H1 (cell line): ENCODE results near the gene PC. TPM values are rescaled to one million over a fixed set of nuclear protein-coding genes. Genes with fewer than 3 reads are reported as not detected.
A peak's percentile ranks its signal among the peaks of the same experiment; 100 is the strongest.

Experiments used
- CTCF ChIA-PET: fragments of 300-600 bp; sonication (Branson Sonifier 250); formaldehyde crosslinking; loops from one replicate; lab custom pipeline; 2021; ENCODE audit not compliant: partially characterized antibody; lab: Charles Lee
- POLR2A ChIA-PET: fragments of 300-600 bp; sonication (Branson Sonifier 250); formaldehyde crosslinking; loops from one replicate; lab custom pipeline; 2021; ENCODE audit warnings: inconsistent platforms; ENCODE audit not compliant: partially characterized antibody; lab: Charles Lee
- DNase-seq, 2 experiments: peaks; one replicate each; pipeline versions ENCODE4 v3.0.0 to v3.0.0-alpha.2; 2010 to 2022; ENCODE audit warnings: low spot score in 2 of 2, low read depth in 1 of 2, mixed read lengths in 1 of 2
- FAIRE-seq: peaks from 2 replicates; lab custom pipeline; 2011; peaks lifted over from hg19 to GRCh38; lab: Jason Lieb, UNC
- H2AFZ ChIP-seq: 2 replicates; pipeline ENCODE4 v1.8.1; 2012; ENCODE audit warnings: low read length, inconsistent platforms
- H2AK5ac ChIP-seq: 2 replicates; pipeline ENCODE4 v1.6.1; 2013; ENCODE audit warnings: low read depth, low read length
- H2BK120ac ChIP-seq: replicated peaks from 2 replicates; pipeline ENCODE3; 2013; ENCODE audit warnings: low read depth, low read length, inconsistent platforms
- H2BK12ac ChIP-seq: 2 replicates; pipeline ENCODE4 v1.6.1; 2013; ENCODE audit warnings: low read depth, low read length
- H2BK15ac ChIP-seq: 2 replicates; pipeline ENCODE4 v1.6.1; 2013; ENCODE audit warnings: low read length
- H2BK20ac ChIP-seq: 2 replicates; pipeline ENCODE4 v1.6.1; 2013; ENCODE audit warnings: low read length
- H2BK5ac ChIP-seq: 2 replicates; pipeline ENCODE4 v1.6.1; 2013; ENCODE audit warnings: low read depth, low read length
- H3K14ac ChIP-seq: 2 replicates; pipeline ENCODE4 v1.6.1; 2013; ENCODE audit warnings: inconsistent platforms; ENCODE audit not compliant: insufficient read length
- H3K18ac ChIP-seq: 2 replicates; pipeline ENCODE4 v1.6.1; 2013; ENCODE audit warnings: low read length; ENCODE audit errors: extremely low read depth
- H3K23ac ChIP-seq: 2 replicates; pipeline ENCODE4 v1.6.1; 2013; ENCODE audit warnings: inconsistent platforms; ENCODE audit not compliant: insufficient read length
- H3K23me2 ChIP-seq: 2 replicates; pipeline ENCODE4 v1.6.1; 2013; ENCODE audit warnings: low read depth, low read length
- H3K27ac ChIP-seq: 2 replicates; pipeline ENCODE4 v1.6.1; 2011; ENCODE audit warnings: low read depth, low read length, inconsistent platforms
- H3K27me3 ChIP-seq, 4 experiments: replicated peaks in 1 of 4; 1 replicate in 1 of 4; 2 replicates in 3 of 4; pipeline versions ENCODE4 v1.6.1 to v1.8.1; 2011 to 2013; ENCODE audit warnings: low read length in 3 of 4, mild to moderate bottlenecking in 3 of 4, inconsistent platforms in 2 of 4, mixed read lengths in 2 of 4, moderate library complexity in 1 of 4; ENCODE audit not compliant: control insufficient read depth in 3 of 4, insufficient read depth in 3 of 4; ENCODE audit errors: extremely low read depth in 1 of 4
- H3K36me3 ChIP-seq, 4 experiments: 2 replicates each; pipeline versions ENCODE4 v1.6.1 to v1.8.1; 2011 to 2013; ENCODE audit warnings: mild to moderate bottlenecking in 4 of 4, low read length in 3 of 4, moderate library complexity in 2 of 4, control low read depth in 1 of 4, inconsistent platforms in 1 of 4; ENCODE audit not compliant: insufficient read depth in 4 of 4, control insufficient read depth in 2 of 4
- H3K4ac ChIP-seq: replicated peaks from 2 replicates; pipeline ENCODE3; 2013; ENCODE audit warnings: low read length, low read depth, mixed read lengths, inconsistent platforms; ENCODE audit not compliant: insufficient read length
- H3K4me1 ChIP-seq, 4 experiments: replicated peaks in 1 of 4; 1 replicate in 1 of 4; 2 replicates in 3 of 4; pipeline versions ENCODE4 v1.6.1 to v1.8.1; 2011 to 2013; ENCODE audit warnings: low read length in 3 of 4, inconsistent platforms in 2 of 4, mixed read lengths in 1 of 4; ENCODE audit not compliant: insufficient read depth in 4 of 4, control insufficient read depth in 3 of 4
- H3K4me2 ChIP-seq, 2 experiments: 2 replicates each; pipeline versions ENCODE4 v1.6.1 to v1.8.1; 2011 to 2013; ENCODE audit warnings: low read depth in 2 of 2, low read length in 2 of 2, control low read depth in 1 of 2, inconsistent platforms in 1 of 2, mild to moderate bottlenecking in 1 of 2; ENCODE audit not compliant: insufficient read depth in 1 of 2
- H3K4me3 ChIP-seq, 4 experiments: fragments of 200-600, 300-600 bp in 1 of 4; sonication (generic), shearing (Covaris generic), sonication (Bioruptor Twin) in 1 of 4; 2 replicates each; pipeline versions ENCODE4 v1.5.1 to v1.8.1; 2011 to 2016; ENCODE audit warnings: low read length in 4 of 4, low read depth in 3 of 4, control low read depth in 2 of 4, inconsistent platforms in 2 of 4, mild to moderate bottlenecking in 2 of 4, mixed read lengths in 1 of 4, moderate library complexity in 1 of 4; ENCODE audit not compliant: insufficient read depth in 2 of 4; ENCODE audit errors: extremely low read depth in 1 of 4
- H3K56ac ChIP-seq: replicated peaks from 2 replicates; pipeline ENCODE3; 2013; ENCODE audit warnings: low read depth, mild to moderate bottlenecking, mixed read lengths, low read length, inconsistent platforms; ENCODE audit not compliant: insufficient read length
- H3K79me1 ChIP-seq: 2 replicates; pipeline ENCODE4 v1.6.1; 2013; ENCODE audit warnings: low read depth, low read length, control low read depth
- H3K79me2 ChIP-seq, 2 experiments: 2 replicates each; pipeline versions ENCODE4 v1.6.1 to v1.8.1; 2012 to 2013; ENCODE audit warnings: low read length in 2 of 2, mild to moderate bottlenecking in 2 of 2, inconsistent platforms in 1 of 2; ENCODE audit not compliant: insufficient read depth in 2 of 2, control insufficient read depth in 1 of 2
- H3K9ac ChIP-seq, 4 experiments: replicated peaks in 1 of 4; 1 replicate in 1 of 4; 2 replicates in 3 of 4; pipeline versions ENCODE4 v1.6.1 to v1.8.1; 2011 to 2013; ENCODE audit warnings: low read depth in 3 of 4, low read length in 3 of 4, control low read depth in 2 of 4, mild to moderate bottlenecking in 2 of 4, moderate library complexity in 2 of 4, inconsistent platforms in 1 of 4; ENCODE audit errors: extremely low read depth in 1 of 4
- H3K9me3 ChIP-seq, 2 experiments: 2 replicates each; pipeline versions ENCODE4 v1.6.1 to v1.8.1; 2012 to 2013; ENCODE audit warnings: mild to moderate bottlenecking in 2 of 2, moderate library complexity in 2 of 2, control low read depth in 1 of 2, inconsistent platforms in 1 of 2, low read depth in 1 of 2, low read length in 1 of 2, mixed read lengths in 1 of 2; ENCODE audit not compliant: insufficient read depth in 2 of 2
- H4K20me1 ChIP-seq, 2 experiments: replicated peaks in 1 of 2; 2 replicates each; pipeline versions ENCODE3 to v1.8.1; 2011 to 2013; ENCODE audit warnings: inconsistent platforms in 2 of 2, low read length in 2 of 2, mild to moderate bottlenecking in 1 of 2; ENCODE audit not compliant: insufficient read depth in 2 of 2, control insufficient read depth in 1 of 2
- H4K5ac ChIP-seq: 2 replicates; pipeline ENCODE4 v1.6.1; 2013; ENCODE audit warnings: low read length, low read depth, mixed read lengths, inconsistent platforms; ENCODE audit not compliant: insufficient read length
- H4K8ac ChIP-seq: 2 replicates; pipeline ENCODE4 v1.8.0; 2013; ENCODE audit warnings: mild to moderate bottlenecking, moderate library complexity, low read length, inconsistent platforms; ENCODE audit not compliant: insufficient read depth; ENCODE audit errors: extremely low read depth
- H4K91ac ChIP-seq: replicated peaks from 2 replicates; pipeline ENCODE3; 2013; ENCODE audit warnings: low read length, mixed read lengths, inconsistent platforms; ENCODE audit not compliant: insufficient read length
- BCL11A ChIP-seq, 2 experiments: IDR thresholded peaks; one replicate each; pipeline ENCODE4 v1.6.1; 2011; ENCODE audit warnings: low read depth in 2 of 2, low read length in 2 of 2, mild to moderate bottlenecking in 2 of 2
- CBX5 ChIP-seq: fragments of 300-800, 300-1000 bp; sonication (generic); IDR thresholded peaks from 2 replicates; pipeline ENCODE4 v1.7.1; 2016; ENCODE audit warnings: antibody characterized with exemption, low read length, low read depth
- CBX8 ChIP-seq: fragments of 300-800, 300-1000 bp; sonication (generic); IDR thresholded peaks from 2 replicates; pipeline ENCODE4 v1.7.1; 2016; ENCODE audit warnings: low read depth, low read length, borderline replicate concordance
- EP300 ChIP-seq, 2 experiments: IDR thresholded peaks; 1 replicate in 1 of 2; 2 replicates in 1 of 2; pipeline ENCODE4 v1.6.1; 2011 to 2012; ENCODE audit warnings: low read depth in 2 of 2, low read length in 2 of 2, mild to moderate bottlenecking in 2 of 2, borderline replicate concordance in 1 of 2, inconsistent platforms in 1 of 2, moderate library complexity in 1 of 2
- POU5F1 ChIP-seq: IDR thresholded peaks from 2 replicates; pipeline ENCODE4 v1.6.1; 2011; ENCODE audit warnings: low read depth, mild to moderate bottlenecking, low read length, moderate library complexity
- RNF2 ChIP-seq: fragments of 200-900, 300-1000 bp; sonication (generic); IDR thresholded peaks from 2 replicates; pipeline ENCODE4 v1.7.1; 2016; ENCODE audit warnings: borderline replicate concordance, low read depth, mild to moderate bottlenecking, antibody characterized with exemption, low read length; ENCODE audit not compliant: poor library complexity, severe bottlenecking; ENCODE audit errors: missing control alignments
- SP2 ChIP-seq: IDR thresholded peaks from 2 replicates; pipeline ENCODE4 v1.6.1; 2012; ENCODE audit warnings: mild to moderate bottlenecking, low read length, inconsistent platforms
- SRF ChIP-seq: IDR thresholded peaks from 2 replicates; pipeline ENCODE4 v1.6.1; 2011; ENCODE audit warnings: mild to moderate bottlenecking, low read depth, low read length, moderate library complexity
- TCF12 ChIP-seq: IDR thresholded peaks from 2 replicates; pipeline ENCODE4 v1.6.1; 2011; ENCODE audit warnings: low read depth, mild to moderate bottlenecking, low read length
- WGBS, 2 experiments: shearing (Covaris generic) in 1 of 2; methylation state at CpG; one replicate each; pipeline versions ENCODE4 v1.1.6 to v1.1.7; 2013 to 2015; ENCODE audit warnings: low lambda C conversion rate in 2 of 2, mixed read lengths in 2 of 2, inconsistent platforms in 1 of 2, low coverage in 1 of 2, missing lambda C conversion rate in 1 of 2; ENCODE audit not compliant: insufficient replicate concordance in 2 of 2, insufficient coverage in 1 of 2, insufficient read length in 1 of 2; ENCODE audit errors: extremely low coverage in 1 of 2, missing lambda C conversion rate in 1 of 2; 5-methylcytosine and 5-hydroxymethylcytosine counted together
- polyA plus RNA-seq, 7 experiments: library from polyadenylated mRNA; depleted of rRNA in 3 of 7; stranded (reverse) in 5 of 7; unstranded in 2 of 7; fragments of >200 nt in 5 of 7; fragments of 200-250 nt in 2 of 7; gene quantifications; 1 replicate in 5 of 7; 2 replicates in 1 of 7; 4 replicates in 1 of 7; pipeline versions ENCODE4 v1.2.1 to v1.2.3, GENCODE V29; 2011 to 2013; ENCODE audit warnings: missing spikeins in 2 of 7, mixed read lengths in 2 of 7
- total RNA-seq: library from RNA; stranded (reverse); fragmentation: NEBNext Ultra II Directional; extraction: Animal tissue kit (Norgen Biotek cat#: 25700); gene quantifications from 2 replicates; pipeline ENCODE4 v1.2.1, GENCODE V29; 2021

Gene PC
- total and polyA plus RNA-seq, 2 of the 8 experiments (the other 6 are each of a cell fraction or from before 2014, with no cell fraction given), result 11.5 to 27.5 TPM

DNA sequence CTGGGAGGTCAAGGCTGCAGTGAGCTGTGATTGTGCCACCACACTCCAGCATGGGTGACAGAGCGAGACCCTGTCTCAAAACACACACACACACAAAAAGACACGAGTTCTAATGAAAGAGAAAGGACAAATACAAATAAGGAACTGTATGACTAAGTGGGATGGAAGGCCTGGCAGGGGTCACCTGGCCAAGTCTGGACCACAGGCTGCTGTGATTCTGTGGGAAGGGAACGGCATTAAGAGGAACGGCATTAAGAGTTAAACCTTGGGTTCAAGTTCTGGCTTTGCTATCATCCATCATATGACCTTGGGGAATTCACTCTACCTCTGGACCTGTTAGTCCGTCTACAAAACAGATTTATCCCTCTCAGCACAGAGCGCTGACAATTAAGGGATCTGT is 53.6 kb downstream of the PC start:
- H3K56ac ChIP-seq, result no peak overlapping the region
- H3K23me2 ChIP-seq, result no peaks in the 10 kb centered on the region
- WGBS, 2 experiments, result 90% methylated on average over 6 of the region's 6 CpGs; no CpG with 5 or more reads in 1 of the 2 experiments
- TF ChIP-seq POU5F1, result no peak
- no peak for TF ChIP-seq TCF12
- TF ChIP-seq CBX8, result no peak
- no peak for TF ChIP-seq RNF2
- no peak for TF ChIP-seq BCL11A (IDR thresholded peaks at IDR 0.05; ENCODE audit: low read depth in 2 of 2, low read length in 2 of 2)
- TF ChIP-seq SRF, result no peak
- no peak for TF ChIP-seq SP2
- no peak for TF ChIP-seq CBX5
- no peak for TF ChIP-seq EP300 (IDR thresholded peaks at IDR 0.05; ENCODE audit: borderline replicate concordance in 1 of 2, low read depth in 2 of 2, low read length in 2 of 2)
- TF ChIP-seq, all 59 proteins: peak for 0
- Histone ChIP-seq H2BK20ac (0 out of 2 replicates have a peak overlapping the region, but pooled peaks have one; percentile 23), H3K4ac (no peak overlapping the region), H2BK5ac (0 out of 2 replicates have a peak overlapping the region, but pooled peaks have one; percentile 68), H4K5ac (no peak overlapping the region), H3K27me3 (no peaks in the 10 kb centered on the region), H3K79me2 (no peaks in the 10 kb centered on the region), H3K79me1 (no peaks in the 10 kb centered on the region; the same call in 1 of the 2 replicates), H3K14ac (no peak overlapping the region), H4K91ac (no peak overlapping the region), H3K23ac (no peak overlapping the region), H2BK12ac (no peak overlapping the region), H3K36me3 (no peaks in the 10 kb centered on the region), H2BK15ac (no peak overlapping the region), H3K9me3 (no peaks in the 10 kb centered on the region), H3K4me1 (peaks cover 2 to 21% (median 13%) of the 10 kb centered on the region in 4 experiments), H3K4me3 (no peak overlapping the region), H3K27ac (no peak overlapping the region), H2AK5ac (no peak overlapping the region), H4K8ac (no peak overlapping the region), H3K18ac (no peak overlapping the region), H2AFZ (no peak overlapping the region), H2BK120ac (no peak overlapping the region), H4K20me1 (no peaks in the 10 kb centered on the region), H3K9ac (no peak overlapping the region), H3K4me2 (no peak overlapping the region)
- ChIA-PET POLR2A (interaction anchor here (1.1 kb wide), 1 partner anchor 407 kb away, joined by 4 read pairs; no protein-coding TSS in a partner anchor), CTCF (interaction anchor here (5.2 kb wide), 1 partner anchor 13 kb away, joined by 27 read pairs; no protein-coding TSS in a partner anchor)
- no peak for DNase-seq
- no peak for FAIRE-seq
